ENCODE data around the gene MOSPD3.

DNA sequence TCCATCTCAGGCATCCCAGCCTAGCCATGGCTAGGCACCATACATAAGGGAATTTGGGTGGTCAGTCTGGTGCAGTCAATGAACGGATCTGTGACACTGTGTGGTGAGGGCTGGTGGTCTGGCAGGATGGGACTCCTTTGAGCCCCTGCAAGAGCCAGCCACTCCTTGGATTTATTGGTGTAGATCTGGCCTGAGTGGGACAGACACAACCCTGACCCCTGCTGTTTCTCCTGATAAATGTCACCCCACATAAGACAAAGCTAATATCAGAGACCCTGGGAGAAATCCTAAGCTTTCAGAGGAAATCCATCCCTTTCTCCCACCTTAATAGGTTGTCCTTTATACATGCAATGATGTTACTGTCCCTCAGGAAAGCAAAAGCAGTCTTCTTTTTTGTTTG lies 23.9 kb upstream of the MOSPD3 start:
- TF ChIP-seq, protein P1, sequence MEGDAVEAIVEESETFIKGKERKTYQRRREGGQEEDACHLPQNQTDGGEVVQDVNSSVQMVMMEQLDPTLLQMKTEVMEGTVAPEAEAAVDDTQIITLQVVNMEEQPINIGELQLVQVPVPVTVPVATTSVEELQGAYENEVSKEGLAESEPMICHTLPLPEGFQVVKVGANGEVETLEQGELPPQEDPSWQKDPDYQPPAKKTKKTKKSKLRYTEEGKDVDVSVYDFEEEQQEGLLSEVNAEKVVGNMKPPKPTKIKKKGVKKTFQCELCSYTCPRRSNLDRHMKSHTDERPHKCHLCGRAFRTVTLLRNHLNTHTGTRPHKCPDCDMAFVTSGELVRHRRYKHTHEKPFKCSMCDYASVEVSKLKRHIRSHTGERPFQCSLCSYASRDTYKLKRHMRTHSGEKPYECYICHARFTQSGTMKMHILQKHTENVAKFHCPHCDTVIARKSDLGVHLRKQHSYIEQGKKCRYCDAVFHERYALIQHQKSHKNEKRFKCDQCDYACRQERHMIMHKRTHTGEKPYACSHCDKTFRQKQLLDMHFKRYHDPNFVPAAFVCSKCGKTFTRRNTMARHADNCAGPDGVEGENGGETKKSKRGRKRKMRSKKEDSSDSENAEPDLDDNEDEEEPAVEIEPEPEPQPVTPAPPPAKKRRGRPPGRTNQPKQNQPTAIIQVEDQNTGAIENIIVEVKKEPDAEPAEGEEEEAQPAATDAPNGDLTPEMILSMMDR (conservative IDR thresholded peaks at IDR 0.05 in 1 of 2, IDR thresholded peaks at IDR 0.05 in 1 of 2; ENCODE audit: extremely low read depth in 1 of 2, insufficient read depth in 1 of 2, low read depth in 1 of 2, low read length in 2 of 2), result peak; percentile 23 to 40
- no peak for TF ChIP-seq EZH2 (IDR thresholded peaks at IDR 0.05; ENCODE audit: borderline replicate concordance, low read length)
